Tibial artery (tissue), 4 donors: ENCODE results near the gene DGKB.

ENCODE experiments used
- DNase-seq, 2 donors: peaks; one replicate each; pipeline ENCODE4 v3.0.0-alpha.2; 2019
- H3K27ac ChIP-seq, 2 donors: fragments of 200-600 bp; sonication (generic) in 1 of 2; 1 replicate in 1 of 2; 2 replicates in 1 of 2; pipeline ENCODE4 v1.5.1; 2018 to 2019; ENCODE audit warnings: mild to moderate bottlenecking in 1 of 2
- H3K27me3 ChIP-seq, 2 donors: fragments of 200-600 bp; sonication (generic) in 1 of 2; one replicate each; pipeline versions ENCODE4 v1.5.1 to v1.6.0; 2016 to 2019
- H3K36me3 ChIP-seq, 3 donors: fragments of 200-600 bp; sonication (generic) in 2 of 3; one replicate each; pipeline ENCODE4 v1.5.1; 2016 to 2019; ENCODE audit warnings: mild to moderate bottlenecking in 2 of 3
- H3K4me1 ChIP-seq, 4 donors: fragments of 200-600 bp; sonication (generic) in 2 of 4; 1 replicate in 3 of 4; 2 replicates in 1 of 4; pipeline ENCODE4 v1.5.1; 2016 to 2019
- H3K4me3 ChIP-seq, 2 donors: fragments of 200-600 bp; sonication (generic) in 1 of 2; 1 replicate in 1 of 2; 2 replicates in 1 of 2; pipeline ENCODE4 v1.5.1; 2018 to 2019; ENCODE audit warnings: mild to moderate bottlenecking in 2 of 2
- H3K9me3 ChIP-seq, 3 donors: fragments of 200-600 bp; sonication (generic) in 1 of 3; one replicate each; pipeline ENCODE4 v1.5.1; 2016 to 2019
- CTCF ChIP-seq, 2 experiments: fragments of 200-600 bp in 1 of 2; fragments of 450-650 bp in 1 of 2; IDR thresholded peaks; one replicate each; pipeline ENCODE4 v1.5.1; 2017 to 2019; ENCODE audit warnings: antibody characterized with exemption in 2 of 2, mild to moderate bottlenecking in 1 of 2, moderate library complexity in 1 of 2
- intact Hi-C: fragments of 100-400 bp; cut with DNase I; formaldehyde crosslinking; loops from one replicate; pipeline ENCODE4 v1.15.0; 2023; ENCODE audit warnings: low total_unique reads

The DGKB gene

DNA sequence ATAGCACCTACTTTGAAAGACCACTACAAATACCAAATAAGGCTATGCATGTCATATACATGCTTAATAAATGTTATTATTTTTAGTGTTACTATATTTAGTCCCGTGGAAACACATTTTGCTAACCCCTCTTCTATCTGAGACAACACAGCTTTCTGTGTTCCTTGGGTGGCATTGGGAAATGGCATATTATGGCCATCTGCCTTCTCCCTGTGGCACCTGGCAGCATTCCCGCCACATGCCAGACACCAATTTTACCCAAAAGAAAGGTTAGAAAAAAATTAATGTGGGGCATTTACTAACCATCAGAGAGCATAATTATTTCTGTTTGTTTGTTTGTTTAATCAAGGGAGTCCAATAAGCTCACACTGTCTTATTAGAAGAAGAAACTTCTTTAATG, 744.4 kb downstream of the DGKB start:
- no peak for TF ChIP-seq CTCF (IDR thresholded peaks at IDR 0.05)
- Histone ChIP-seq H3K4me1 (no peaks in the 10 kb centered on the region), H3K9me3 (no peaks in the 10 kb centered on the region), H3K27ac (no peak overlapping the region), H3K4me3 (no peak overlapping the region), H3K27me3 (no peaks in the 10 kb centered on the region), H3K36me3 (no peaks in the 10 kb centered on the region)
- intact Hi-C loops, result no loop called here
- no peak for DNase-seq

DNA sequence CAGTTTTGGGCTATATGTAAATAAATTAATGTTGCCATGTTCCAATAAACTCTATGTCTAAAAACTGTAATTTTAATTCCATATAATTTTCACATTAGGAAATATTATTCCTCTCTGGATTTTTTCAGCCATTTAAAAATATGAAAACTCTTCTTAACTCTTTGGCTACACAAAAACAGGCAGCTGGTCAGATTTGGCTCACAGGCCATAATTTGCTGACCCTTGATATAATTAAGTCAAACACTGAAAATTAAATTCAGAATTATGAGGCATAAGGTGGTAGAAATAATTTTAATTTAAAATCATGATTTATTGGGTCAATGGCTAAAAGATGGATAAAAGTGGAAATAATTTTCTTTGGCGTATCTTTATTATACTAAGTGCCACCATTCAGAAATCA, 746.1 kb downstream of the DGKB start:
- no peak for TF ChIP-seq CTCF (IDR thresholded peaks at IDR 0.05)
- Histone ChIP-seq H3K4me3 (no peak overlapping the region), H3K4me1 (no peaks in the 10 kb centered on the region), H3K27ac (no peak overlapping the region), H3K36me3 (no peaks in the 10 kb centered on the region), H3K9me3 (no peaks in the 10 kb centered on the region), H3K27me3 (no peaks in the 10 kb centered on the region)
- intact Hi-C loops, result no loop called here
- no peak for DNase-seq

DNA sequence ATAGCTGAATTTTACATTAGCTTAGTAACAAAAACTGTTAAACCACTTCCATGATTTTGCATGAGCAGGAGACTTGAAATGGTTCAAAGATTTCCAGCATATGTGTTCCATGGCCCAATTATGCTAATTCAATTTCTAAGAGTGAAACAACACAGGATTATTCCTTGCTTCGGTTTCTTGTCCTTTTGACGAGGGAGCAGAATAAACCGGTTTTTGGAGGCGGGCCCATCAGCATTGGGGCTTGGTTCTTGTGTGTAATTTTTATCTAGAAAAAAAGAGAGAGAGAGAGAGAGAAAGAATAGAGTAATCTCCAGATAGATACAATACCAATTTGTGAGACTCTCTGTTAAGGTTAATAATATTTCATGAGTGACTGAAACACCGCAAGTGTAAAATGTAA, 753.6 kb downstream of the DGKB start:
- H3K36me3 ChIP-seq, result no peaks in the 10 kb centered on the region
- H3K4me1 ChIP-seq, result no peaks in the 10 kb centered on the region
- H3K27me3 ChIP-seq, result no peaks in the 10 kb centered on the region
- DNase-seq, result no peak
- no peaks in the 10 kb centered on the region for H3K9me3 ChIP-seq
- no peak overlapping the region for H3K4me3 ChIP-seq
- intact Hi-C loops, result no loop called here
- TF ChIP-seq CTCF (IDR thresholded peaks at IDR 0.05), result no peak
- H3K27ac ChIP-seq, result no peak overlapping the region

DNA sequence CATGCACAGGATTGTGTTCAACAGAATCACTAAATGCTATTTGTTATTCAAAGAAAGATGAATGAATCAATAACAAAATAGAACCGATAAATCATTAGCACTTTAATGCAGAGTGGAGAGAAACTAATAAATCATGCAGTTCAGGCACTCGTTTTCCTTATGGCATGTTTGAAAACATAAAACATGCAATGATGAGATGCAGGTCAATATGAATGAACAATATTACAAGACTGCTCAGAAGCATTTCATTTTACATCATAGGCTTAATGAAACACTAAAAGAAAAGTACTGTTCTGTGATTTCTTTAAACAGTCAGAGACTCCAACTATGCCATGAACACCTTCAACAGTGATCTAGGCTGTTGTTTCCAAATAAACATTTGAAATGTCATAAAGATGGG, 755.0 kb downstream of the DGKB start:
- Histone ChIP-seq H3K27me3 (no peaks in the 10 kb centered on the region), H3K27ac (no peak overlapping the region), H3K9me3 (no peaks in the 10 kb centered on the region), H3K4me3 (no peak overlapping the region), H3K4me1 (no peaks in the 10 kb centered on the region), H3K36me3 (no peaks in the 10 kb centered on the region)
- intact Hi-C loops, result no loop called here
- DNase-seq, result no peak
- TF ChIP-seq CTCF (IDR thresholded peaks at IDR 0.05), result no peak

GRCh38 chr7:14144538-14144937, 758.0 kb downstream of the DGKB start:
- H3K4me3 ChIP-seq, result no peak overlapping the region
- H3K27me3 ChIP-seq, result no peaks in the 10 kb centered on the region
- no peaks in the 10 kb centered on the region for H3K36me3 ChIP-seq
- H3K4me1 ChIP-seq, result no peaks in the 10 kb centered on the region
- DNase-seq, result no peak
- TF ChIP-seq CTCF (IDR thresholded peaks at IDR 0.05), result no peak
- H3K9me3 ChIP-seq, result no peaks in the 10 kb centered on the region
- intact Hi-C loops, result no loop called here
- no peak overlapping the region for H3K27ac ChIP-seq

DNA sequence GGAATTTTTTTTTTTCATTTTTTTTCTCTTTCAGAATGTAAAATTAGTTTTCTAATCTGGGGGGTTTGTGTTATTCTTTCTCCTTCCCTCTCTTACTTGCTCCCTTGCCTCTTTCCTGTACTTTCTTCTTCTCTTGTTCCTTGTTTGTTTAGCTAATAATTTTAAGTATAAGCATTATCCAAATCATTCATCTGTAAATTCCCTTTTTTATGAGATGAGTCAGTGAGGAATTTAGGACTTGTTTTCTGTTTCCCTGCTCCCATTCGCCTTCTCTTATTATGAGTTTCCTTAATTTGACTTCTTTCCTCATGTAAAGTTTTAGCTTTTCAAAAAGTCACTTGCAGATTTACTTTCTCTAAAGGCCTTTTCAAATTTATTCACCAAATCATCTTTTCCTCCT, 758.4 kb downstream of the DGKB start:
- no peak for TF ChIP-seq CTCF (IDR thresholded peaks at IDR 0.05)
- Histone ChIP-seq H3K4me1 (no peaks in the 10 kb centered on the region), H3K36me3 (no peaks in the 10 kb centered on the region), H3K27me3 (no peaks in the 10 kb centered on the region), H3K9me3 (no peaks in the 10 kb centered on the region), H3K27ac (no peak overlapping the region), H3K4me3 (no peak overlapping the region)
- intact Hi-C loops, result no loop called here
- DNase-seq, result no peak
